Upper lobe of left lung (tissue), 6 donors: ENCODE measurements around the gene CASS4. TPM values are rescaled to one million over a fixed set of nuclear protein-coding genes. Genes with fewer than 3 reads are reported as not detected.

Source experiments
- ATAC-seq, 2 donors: fragments of 200-7000 bp; cut with Tn5 transposase; one replicate each; pipeline ENCODE4 v1.9.1; 2022; ENCODE audit warnings: mild to moderate bottlenecking in 2 of 2, moderate library complexity in 2 of 2; ENCODE audit not compliant: low FRiP score in 2 of 2
- DNase-seq, 2 donors: peaks; one replicate each; pipeline ENCODE4 v3.0.0-alpha.2; 2019 to 2020
- H3K27ac ChIP-seq, 4 donors: fragments of 200-600 bp; sonication (generic); one replicate each; pipeline ENCODE4 v1.5.1; 2016 to 2019
- H3K27me3 ChIP-seq, 4 donors: fragments of 200-600 bp; sonication (generic); one replicate each; pipeline ENCODE4 v1.5.1; 2017 to 2019
- H3K36me3 ChIP-seq, 4 donors: fragments of 200-600 bp; sonication (generic); one replicate each; pipeline ENCODE4 v1.5.1; 2016 to 2019
- H3K4me1 ChIP-seq, 4 donors: fragments of 200-600 bp; sonication (generic); one replicate each; pipeline ENCODE4 v1.5.1; 2018 to 2019
- H3K4me3 ChIP-seq, 4 donors: fragments of 200-600 bp; sonication (generic); one replicate each; pipeline ENCODE4 v1.5.1; 2017 to 2019; ENCODE audit warnings: mild to moderate bottlenecking in 2 of 4, moderate library complexity in 1 of 4
- H3K9me3 ChIP-seq, 4 donors: fragments of 200-600 bp; sonication (generic); one replicate each; pipeline ENCODE4 v1.5.1; 2018 to 2019
- CTCF ChIP-seq, 6 experiments: fragments of 450-650 bp in 4 of 6; fragments of 200-600 bp in 2 of 6; sonication (generic) in 2 of 6; IDR thresholded peaks; one replicate each; pipeline ENCODE4 v1.5.1; 2016 to 2019; ENCODE audit warnings: antibody characterized with exemption in 6 of 6
- EP300 ChIP-seq, 4 donors: sonication (generic); formaldehyde crosslinking; IDR thresholded peaks; one replicate each; pipeline ENCODE4 v1.5.1; 2017; ENCODE audit warnings: antibody characterized with exemption in 4 of 4, control low read depth in 2 of 4
- POLR2A ChIP-seq, 4 donors: fragments of 450-650 bp; IDR thresholded peaks; one replicate each; pipeline ENCODE4 v1.5.1; 2016 to 2017; ENCODE audit warnings: antibody characterized with exemption in 4 of 4, mild to moderate bottlenecking in 2 of 4
- POLR2AphosphoS5 ChIP-seq, 2 donors: sonication (generic); formaldehyde crosslinking; IDR thresholded peaks; one replicate each; pipeline ENCODE4 v1.5.1; 2017; ENCODE audit warnings: antibody characterized with exemption in 2 of 2
- WGBS, 2 donors: methylation state at CpG; one replicate each; pipeline ENCODE4 v1.1.5; 2017 to 2018; 5-methylcytosine and 5-hydroxymethylcytosine counted together
- total RNA-seq, 6 donors: library from RNA; depleted of rRNA in 4 of 6; stranded (reverse); fragments of >200 nt in 4 of 6; gene quantifications; one replicate each; pipeline versions ENCODE4 v1.1.0 to v1.2.1, GENCODE V29; 2016 to 2021
- donor health status: DM: no; HTN: no; CAD: no; lungs with moderate emphysema.
- donor health status: DM: no; HTN: yes; CAD: no; lungs with severe emphysema.

CASS4 gene
- total RNA-seq, 6 donors from 2014 or later = 13.4 to 31.4 (median 19.5) TPM

- H3K36me3 ChIP-seq = peaks cover 0 to 5% (median 2%) of the 10 kb centered on the region in 4 donors
- H3K4me3 ChIP-seq = no peak overlapping the region
- no peaks in the 10 kb centered on the region for H3K9me3 ChIP-seq
- H3K27me3 ChIP-seq = no peaks in the 10 kb centered on the region
- no peak for ATAC-seq
- no peaks in the 10 kb centered on the region for H3K4me1 ChIP-seq
- no peak for TF ChIP-seq EP300 (IDR thresholded peaks at IDR 0.05)
- no peak overlapping the region for H3K27ac ChIP-seq
- WGBS, 2 donors = 69 to 73% methylated on average over 13 of the region's 13 CpGs
- no peak for DNase-seq
Measured at GRCh38 chr20:56451056-56451765, 39.2 kb downstream of the CASS4 start.

GRCh38 chr20:56453352-56453751 lies 41.3 kb downstream of the CASS4 start:
- Histone ChIP-seq H3K9me3 (no peaks in the 10 kb centered on the region), H3K36me3 (peaks cover 0 to 5% (median 2%) of the 10 kb centered on the region in 4 donors), H3K27ac (no peak overlapping the region), H3K4me1 (no peaks in the 10 kb centered on the region), H3K27me3 (no peaks in the 10 kb centered on the region), H3K4me3 (no peak overlapping the region)
- 74 to 75% methylated on average over 5 of the region's 5 CpGs for WGBS, 2 donors
- no peak for DNase-seq
- TF ChIP-seq EP300 (IDR thresholded peaks at IDR 0.05) (no peak), POLR2AphosphoS5 (IDR thresholded peaks at IDR 0.05) (no peak), CTCF (IDR thresholded peaks at IDR 0.05) (no peak), POLR2A (IDR thresholded peaks at IDR 0.05) (no peak)
- no peak for ATAC-seq

DNA sequence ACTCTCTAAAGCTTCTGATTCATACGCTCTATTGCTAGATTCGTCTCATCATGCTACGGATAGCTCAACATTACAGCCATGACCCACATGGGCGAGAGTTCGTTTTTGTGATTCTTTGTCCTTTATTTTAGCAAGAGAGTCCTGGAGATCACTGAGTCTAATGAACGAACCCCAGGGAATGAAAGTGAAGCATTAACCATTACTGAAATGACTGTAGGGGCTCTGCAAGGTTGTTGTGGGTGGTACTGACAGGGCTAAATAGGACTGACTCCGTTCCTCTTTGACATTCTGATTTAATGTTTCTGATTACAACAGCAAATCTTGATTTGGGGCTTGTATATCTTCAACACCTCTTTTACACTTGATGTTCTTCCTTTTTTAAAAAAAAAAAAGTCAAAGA lies 42.7 kb downstream of the CASS4 start:
- Histone ChIP-seq H3K27me3 (no peaks in the 10 kb centered on the region), H3K9me3 (no peaks in the 10 kb centered on the region), H3K4me3 (no peak overlapping the region), H3K36me3 (peaks cover 0 to 14% (median 8%) of the 10 kb centered on the region in 4 donors), H3K4me1 (no peaks in the 10 kb centered on the region), H3K27ac (no peak overlapping the region)
- TF ChIP-seq CTCF (IDR thresholded peaks at IDR 0.05) (no peak), POLR2AphosphoS5 (IDR thresholded peaks at IDR 0.05) (no peak), POLR2A (IDR thresholded peaks at IDR 0.05) (no peak), EP300 (IDR thresholded peaks at IDR 0.05) (no peak)
- WGBS, 2 donors = 74 to 78% methylated on average over 7 of the region's 7 CpGs
- ATAC-seq (no peak), DNase-seq (no peak)

GRCh38 chr20:56458206-56458821 lies 46.3 kb downstream of the CASS4 start:
- DNase-seq (peak in 1 of 2 donors; percentile 59), ATAC-seq (peak in 1 of 2 donors; percentile 41)
- Histone ChIP-seq H3K27me3 (no peaks in the 10 kb centered on the region), H3K27ac (no peak overlapping the region), H3K4me1 (no peaks in the 10 kb centered on the region), H3K36me3 (peaks cover 0 to 18% (median 4%) of the 10 kb centered on the region in 4 donors), H3K4me3 (no peak overlapping the region), H3K9me3 (no peaks in the 10 kb centered on the region)
- WGBS, 2 donors = 79 to 90% methylated on average over 22 of the region's 22 CpGs
- TF ChIP-seq POLR2A (IDR thresholded peaks at IDR 0.05) = no peak
- no peak for TF ChIP-seq CTCF (IDR thresholded peaks at IDR 0.05)
- TF ChIP-seq EP300 (IDR thresholded peaks at IDR 0.05) = no peak
- TF ChIP-seq POLR2AphosphoS5 (IDR thresholded peaks at IDR 0.05) = no peak

DNA sequence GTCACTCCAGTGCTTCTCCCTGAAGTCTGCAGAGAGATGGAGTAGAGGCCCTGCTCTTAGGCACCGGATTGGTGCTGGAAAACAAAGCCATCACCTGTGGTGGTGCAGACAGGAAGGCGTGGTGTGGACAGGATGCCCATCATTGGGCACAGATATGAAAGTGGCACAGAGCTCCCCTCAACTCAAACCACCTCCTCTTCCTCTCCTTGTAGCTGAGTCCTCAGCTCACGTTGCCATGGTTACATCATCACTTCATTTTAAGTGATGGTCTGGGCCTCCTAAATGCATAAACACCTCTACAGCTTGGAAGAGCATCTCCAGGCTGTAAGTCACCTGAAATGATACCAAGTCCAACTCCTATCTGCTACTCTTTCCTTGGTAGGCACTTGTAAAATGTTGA lies 48.4 kb downstream of the CASS4 start:
- Histone ChIP-seq H3K9me3 (no peaks in the 10 kb centered on the region), H3K27me3 (no peaks in the 10 kb centered on the region), H3K27ac (no peak overlapping the region), H3K4me1 (no peaks in the 10 kb centered on the region), H3K36me3 (peaks cover 0 to 18% (median 4%) of the 10 kb centered on the region in 4 donors), H3K4me3 (no peak overlapping the region)
- DNase-seq (no peak), ATAC-seq (no peak)
- WGBS, 2 donors = 46 to 55% methylated on average over 3 of the region's 3 CpGs
- TF ChIP-seq CTCF (IDR thresholded peaks at IDR 0.05) (no peak), POLR2AphosphoS5 (IDR thresholded peaks at IDR 0.05) (no peak), POLR2A (IDR thresholded peaks at IDR 0.05) (no peak), EP300 (IDR thresholded peaks at IDR 0.05) (no peak)
